ENCODE measurements around the gene PTPN22.

DNA sequence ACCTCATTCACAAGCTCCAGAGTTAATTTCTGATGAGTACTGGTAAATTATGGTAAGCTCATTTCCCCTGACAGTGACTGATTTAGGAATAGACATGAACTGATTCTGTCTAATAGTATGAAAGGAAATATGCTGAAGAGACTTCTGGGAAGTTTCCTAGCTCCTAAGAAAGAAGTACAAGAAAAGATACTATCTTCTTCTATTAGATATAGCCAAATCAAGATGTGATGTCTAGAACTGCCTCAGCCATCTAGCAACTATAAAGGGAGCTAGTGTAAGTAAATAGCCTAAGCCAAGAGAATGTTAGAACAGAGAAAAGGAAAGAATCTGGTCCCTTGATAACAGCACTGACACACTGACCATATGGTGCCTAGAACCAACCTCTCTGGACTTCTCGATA lies 101.5 kb downstream of the PTPN22 start:
- TF ChIP-seq EZH2 (IDR thresholded peaks at IDR 0.05; ENCODE audit: borderline replicate concordance) (no peak), EZH2phosphoT487 (IDR thresholded peaks at IDR 0.05; ENCODE audit: low read depth, severe bottlenecking, unreplicated experiment) (no peak)
